HEK293T (cell line): Measurements from ENCODE around the gene ZNF469.

Experiments
- ARNT ChIP-seq: fragments of 450-650 bp; IDR thresholded peaks from 2 replicates; pipeline ENCODE4 v1.6.1; 2017; ENCODE audit warnings: mild to moderate bottlenecking
- BHLHE40 ChIP-seq: fragments of 450-650 bp; IDR thresholded peaks from 2 replicates; pipeline ENCODE4 v1.6.1; 2016; ENCODE audit warnings: mild to moderate bottlenecking, moderate library complexity, borderline replicate concordance
- FOXA1 ChIP-seq: fragments of 450-650 bp; IDR thresholded peaks from 2 replicates; pipeline ENCODE4 v1.6.1; 2016; ENCODE audit warnings: mild to moderate bottlenecking
- LEF1 ChIP-seq: fragments of 450-650 bp; IDR thresholded peaks from 2 replicates; pipeline ENCODE4 v1.6.1; 2017; ENCODE audit warnings: mild to moderate bottlenecking, borderline replicate concordance
- NFRKB ChIP-seq: fragments of 450-650 bp; IDR thresholded peaks from 2 replicates; pipeline ENCODE4 v1.6.1; 2016; ENCODE audit warnings: mild to moderate bottlenecking, moderate library complexity
- SP1 ChIP-seq: fragments of 450-650 bp; IDR thresholded peaks from 2 replicates; pipeline ENCODE4 v1.6.1; 2017
- SUZ12 ChIP-seq: fragments of 450-650 bp; IDR thresholded peaks from 2 replicates; pipeline ENCODE4 v1.6.1; 2016; ENCODE audit warnings: mild to moderate bottlenecking
- TARDBP ChIP-seq: fragments of 450-650 bp; IDR thresholded peaks from 2 replicates; pipeline ENCODE4 v1.6.1; 2016
- ZNF384 ChIP-seq: fragments of 450-650 bp; IDR thresholded peaks from 2 replicates; pipeline ENCODE4 v1.6.1; 2016

DNA sequence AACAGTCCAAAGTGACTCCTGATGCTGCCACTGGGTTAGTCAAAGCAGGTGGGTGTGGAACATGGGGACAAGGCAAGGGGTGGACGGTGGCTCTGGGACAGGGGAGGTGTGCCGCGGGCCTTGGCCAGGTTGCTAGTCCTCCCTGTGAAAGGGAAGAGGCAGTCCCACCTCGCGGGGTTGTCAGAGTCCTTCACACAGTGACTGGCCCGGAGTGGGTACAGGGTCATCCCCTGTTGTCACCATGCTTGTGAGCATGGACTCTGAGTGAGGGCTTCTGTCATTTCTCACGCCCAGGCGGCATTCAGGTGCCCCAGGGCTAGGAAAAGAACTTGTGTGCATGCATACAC lies 3.1 kb upstream of the ZNF469 start:
- TF ChIP-seq BHLHE40: no peak
- TF ChIP-seq NFRKB: no peak
- TF ChIP-seq TARDBP: no peak
- TF ChIP-seq LEF1: no peak
- no peak for TF ChIP-seq SUZ12
- no peak for TF ChIP-seq ZNF384
- TF ChIP-seq FOXA1: no peak
- TF ChIP-seq ARNT: no peak
- no peak for TF ChIP-seq SP1
